ENCODE data around the gene ROPN1. TPM values are rescaled to one million over a fixed set of nuclear protein-coding genes. Genes with fewer than 3 reads are reported as not detected.

The ROPN1 gene
- total and polyA plus RNA-seq, 2 donors (not counting 1 experiment from before 2014, with no cell fraction given) = not detected

DNA sequence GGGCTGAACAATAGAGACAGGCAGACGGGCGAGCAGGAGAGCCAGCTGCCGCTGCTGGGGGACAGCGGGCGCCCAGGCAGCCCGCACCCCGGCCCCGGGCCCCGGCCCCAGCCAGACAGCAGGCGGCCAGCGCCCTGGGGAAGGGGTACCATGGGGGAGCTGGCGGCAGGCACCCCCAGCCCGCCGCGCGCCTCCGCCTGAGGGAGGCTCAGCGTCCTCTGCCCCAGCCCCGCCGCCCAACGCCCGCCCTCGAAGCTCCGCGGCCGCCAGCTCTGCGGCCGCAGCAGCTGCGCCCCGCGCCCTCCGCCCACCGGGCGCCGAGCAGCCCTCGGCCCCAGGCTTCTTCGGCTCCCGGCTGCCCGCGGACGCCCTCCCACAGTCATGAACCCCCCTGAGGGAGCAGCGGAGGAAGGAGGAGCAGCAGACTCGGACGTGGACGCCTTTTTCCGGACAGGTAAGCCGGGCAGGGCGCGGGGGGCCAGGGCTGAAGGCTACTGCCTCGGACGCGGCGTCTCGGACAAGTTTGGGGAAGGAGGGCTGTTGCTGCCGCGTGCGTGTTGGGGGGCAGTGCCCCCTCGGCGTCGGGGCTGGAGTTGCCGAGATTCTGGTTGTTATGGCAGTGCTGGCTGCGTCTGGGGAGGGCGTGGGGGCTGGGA is 41.6 kb upstream of the ROPN1 start, which contains the start of gene KALRN:
Gene KALRN (plus strand): TSS at position 10 of the 656 bp plus-strand sequence.
- no peak within 1 kb of the TSS for H3K27ac ChIP-seq (ENCODE audit: insufficient read depth, low read length)
- no peaks in the 10 kb centered on the region for H3K9me3 ChIP-seq (ENCODE audit: control insufficient read depth, insufficient read depth, low read depth, low read length)
- no peaks in the 10 kb centered on the region for H4K20me1 ChIP-seq (ENCODE audit: control insufficient read depth, extremely low read depth, insufficient read depth, low read length)
- peak; percentile 5 to 12 for DNase-seq (ENCODE audit: low read depth in 2 of 2)
- H3K79me2 ChIP-seq (ENCODE audit: control insufficient read depth, insufficient read depth, low read length) = no peaks in the 10 kb centered on the region
- H3K4me2 ChIP-seq (ENCODE audit: extremely low read depth, insufficient read depth, low read length) = peak within 1 kb of the TSS; percentile 94
- no peak for TF ChIP-seq EZH2 (IDR thresholded peaks at IDR 0.05; ENCODE audit: low read length, missing control alignments)
- TF ChIP-seq, protein P1, sequence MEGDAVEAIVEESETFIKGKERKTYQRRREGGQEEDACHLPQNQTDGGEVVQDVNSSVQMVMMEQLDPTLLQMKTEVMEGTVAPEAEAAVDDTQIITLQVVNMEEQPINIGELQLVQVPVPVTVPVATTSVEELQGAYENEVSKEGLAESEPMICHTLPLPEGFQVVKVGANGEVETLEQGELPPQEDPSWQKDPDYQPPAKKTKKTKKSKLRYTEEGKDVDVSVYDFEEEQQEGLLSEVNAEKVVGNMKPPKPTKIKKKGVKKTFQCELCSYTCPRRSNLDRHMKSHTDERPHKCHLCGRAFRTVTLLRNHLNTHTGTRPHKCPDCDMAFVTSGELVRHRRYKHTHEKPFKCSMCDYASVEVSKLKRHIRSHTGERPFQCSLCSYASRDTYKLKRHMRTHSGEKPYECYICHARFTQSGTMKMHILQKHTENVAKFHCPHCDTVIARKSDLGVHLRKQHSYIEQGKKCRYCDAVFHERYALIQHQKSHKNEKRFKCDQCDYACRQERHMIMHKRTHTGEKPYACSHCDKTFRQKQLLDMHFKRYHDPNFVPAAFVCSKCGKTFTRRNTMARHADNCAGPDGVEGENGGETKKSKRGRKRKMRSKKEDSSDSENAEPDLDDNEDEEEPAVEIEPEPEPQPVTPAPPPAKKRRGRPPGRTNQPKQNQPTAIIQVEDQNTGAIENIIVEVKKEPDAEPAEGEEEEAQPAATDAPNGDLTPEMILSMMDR (conservative IDR thresholded peaks at IDR 0.05 in 1 of 2, IDR thresholded peaks at IDR 0.05 in 1 of 2; ENCODE audit: low read depth in 1 of 2, low read length in 2 of 2) = no peak
- no peaks in the 10 kb centered on the region for H3K36me3 ChIP-seq (ENCODE audit: control insufficient read depth, insufficient read depth, low read length)
- peaks cover 17% of the 10 kb centered on the region for H3K27me3 ChIP-seq (ENCODE audit: control insufficient read depth, insufficient read depth, low read length)
- H3K4me1 ChIP-seq (ENCODE audit: control insufficient read depth, extremely low read depth, insufficient read depth, low read length) = peaks cover 3% of the 10 kb centered on the region
- H3K4me3 ChIP-seq (replicated peaks in 1 of 4; ENCODE audit: control extremely low read depth in 1 of 4, insufficient read depth in 1 of 4, low read depth in 3 of 4, low read length in 4 of 4) = peak within 1 kb of the TSS; percentile 44 to 65 (median 62)
- peak within 1 kb of the TSS; percentile 60 for H3K9ac ChIP-seq (ENCODE audit: insufficient read depth, low read length)
- H2AFZ ChIP-seq (ENCODE audit: low read length) = peak within 1 kb of the TSS; percentile 74

DNA sequence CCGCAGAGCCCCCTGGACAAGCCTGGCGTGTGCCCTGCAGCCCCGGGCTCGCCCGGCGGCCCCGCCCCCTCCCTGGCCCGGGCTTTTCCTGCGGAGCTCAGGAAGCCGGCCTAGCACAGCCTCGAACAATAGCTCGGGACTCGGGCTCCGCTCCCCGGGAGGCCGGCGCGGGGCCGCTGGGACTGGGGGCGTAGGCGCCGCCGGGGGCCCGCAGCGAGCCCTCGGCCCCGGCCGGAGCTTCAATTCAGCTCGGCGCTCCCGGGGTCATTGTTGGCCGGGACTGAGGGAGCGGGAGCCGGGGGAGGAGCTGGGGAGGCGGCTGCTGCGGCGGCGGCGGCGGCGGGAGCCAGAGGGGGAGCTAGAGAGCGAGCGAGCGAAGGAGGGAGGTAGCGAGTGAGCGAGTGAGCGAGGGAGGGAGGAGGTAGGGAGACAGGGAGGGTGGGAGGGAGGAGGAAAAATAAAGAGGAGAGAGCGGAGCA is 41.0 kb upstream of the ROPN1 start:
- peak overlapping the region; percentile 94 for H3K4me2 ChIP-seq (ENCODE audit: extremely low read depth, insufficient read depth, low read length)
- H3K27ac ChIP-seq (ENCODE audit: insufficient read depth, low read length) = no peak overlapping the region

DNA sequence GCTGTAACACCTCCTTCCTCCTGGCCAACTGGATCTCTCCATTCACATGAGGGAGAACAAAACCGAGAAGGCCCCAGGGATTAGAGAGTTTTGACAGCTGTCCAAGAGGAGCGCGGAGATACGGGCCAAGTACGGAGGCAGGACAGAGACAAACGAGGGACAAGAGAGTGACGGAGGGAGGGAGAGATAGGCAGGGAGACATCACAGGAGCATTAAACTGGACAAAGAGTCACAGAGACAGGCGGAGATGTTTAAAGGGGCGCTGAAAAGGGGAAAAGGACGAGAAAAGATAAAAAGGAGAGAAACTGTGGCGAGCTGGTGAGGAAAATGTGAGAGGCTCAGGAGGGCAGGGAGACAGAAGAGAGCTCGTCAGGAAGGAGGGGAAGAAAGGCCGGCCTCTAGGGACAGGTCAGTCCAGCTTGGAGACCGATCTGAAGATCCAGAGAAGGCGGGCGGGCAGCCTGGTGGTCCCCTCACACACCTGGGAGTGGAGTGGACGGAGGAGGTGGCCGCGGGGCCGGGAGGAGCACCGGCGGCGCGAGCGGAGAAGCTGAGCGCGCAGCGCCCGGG is 40.5 kb upstream of the ROPN1 start:
- Histone ChIP-seq H4K20me1 (ENCODE audit: control insufficient read depth, extremely low read depth, insufficient read depth, low read length) (no peaks in the 10 kb centered on the region), H3K4me3 (replicated peaks in 1 of 4; ENCODE audit: control extremely low read depth in 1 of 4, insufficient read depth in 1 of 4, low read depth in 3 of 4, low read length in 4 of 4) (peak overlapping the region; percentile 42 to 64 (median 58)), H3K27me3 (ENCODE audit: control insufficient read depth, insufficient read depth, low read length) (peaks cover 13% of the 10 kb centered on the region), H3K9ac (ENCODE audit: insufficient read depth, low read length) (peak overlapping the region; percentile 60), H3K27ac (ENCODE audit: insufficient read depth, low read length) (no peak overlapping the region), H3K79me2 (ENCODE audit: control insufficient read depth, insufficient read depth, low read length) (no peaks in the 10 kb centered on the region), H3K4me2 (ENCODE audit: extremely low read depth, insufficient read depth, low read length) (peak overlapping the region; percentile 94), H3K4me1 (ENCODE audit: control insufficient read depth, extremely low read depth, insufficient read depth, low read length) (peaks cover 3% of the 10 kb centered on the region), H3K36me3 (ENCODE audit: control insufficient read depth, insufficient read depth, low read length) (no peaks in the 10 kb centered on the region), H2AFZ (ENCODE audit: low read length) (peak overlapping the region; percentile 74), H3K9me3 (ENCODE audit: control insufficient read depth, insufficient read depth, low read depth, low read length) (no peaks in the 10 kb centered on the region)
- no peak for TF ChIP-seq EZH2 (IDR thresholded peaks at IDR 0.05; ENCODE audit: low read length, missing control alignments)
- TF ChIP-seq, protein P1 (conservative IDR thresholded peaks at IDR 0.05 in 1 of 2, IDR thresholded peaks at IDR 0.05 in 1 of 2; ENCODE audit: low read depth in 1 of 2, low read length in 2 of 2) = no peak
- peak; percentile 37 to 39 for DNase-seq (ENCODE audit: low read depth in 2 of 2)

More for the DNA sequence above, 41.0 kb upstream of the ROPN1 start:
- H3K9ac ChIP-seq (ENCODE audit: insufficient read depth, low read length) = peak overlapping the region; percentile 60
- H3K9me3 ChIP-seq (ENCODE audit: control insufficient read depth, insufficient read depth, low read depth, low read length) = no peaks in the 10 kb centered on the region
- peak overlapping the region; percentile 74 for H2AFZ ChIP-seq (ENCODE audit: low read length)
- H3K4me3 ChIP-seq (replicated peaks in 1 of 4; ENCODE audit: control extremely low read depth in 1 of 4, insufficient read depth in 1 of 4, low read depth in 3 of 4, low read length in 4 of 4) = peak overlapping the region; percentile 42 to 64 (median 58)
- peak; percentile 75 to 85 for DNase-seq (ENCODE audit: low read depth in 2 of 2)
- TF ChIP-seq EZH2 (IDR thresholded peaks at IDR 0.05; ENCODE audit: low read length, missing control alignments) = no peak
- TF ChIP-seq, protein P1 (conservative IDR thresholded peaks at IDR 0.05 in 1 of 2, IDR thresholded peaks at IDR 0.05 in 1 of 2; ENCODE audit: low read depth in 1 of 2, low read length in 2 of 2) = peak; percentile 25 to 40
- no peaks in the 10 kb centered on the region for H3K36me3 ChIP-seq (ENCODE audit: control insufficient read depth, insufficient read depth, low read length)
- peaks cover 17% of the 10 kb centered on the region for H3K27me3 ChIP-seq (ENCODE audit: control insufficient read depth, insufficient read depth, low read length)
- peaks cover 3% of the 10 kb centered on the region for H3K4me1 ChIP-seq (ENCODE audit: control insufficient read depth, extremely low read depth, insufficient read depth, low read length)
- H3K79me2 ChIP-seq (ENCODE audit: control insufficient read depth, insufficient read depth, low read length) = no peaks in the 10 kb centered on the region
- no peaks in the 10 kb centered on the region for H4K20me1 ChIP-seq (ENCODE audit: control insufficient read depth, extremely low read depth, insufficient read depth, low read length)
